SJCRH30 (cell line): ENCODE data around the gene ATP10B. TPM values are rescaled to one million over a fixed set of nuclear protein-coding genes. Genes with fewer than 3 reads are reported as not detected.
"Not testable (repeated sequence)": the region's sequence is repeated elsewhere in the genome, so short reads cannot be mapped to it uniquely, and the experiment has no call there.

Experiments used
- DNase-seq, 2 experiments: peaks; one replicate each; pipeline ENCODE4 v3.0.0-alpha.2; 2015 to 2020
- H3K27ac ChIP-seq: fragments of 250-450 bp; sonication (Bioruptor Pico); 2 replicates; pipeline ENCODE4 v1.5.1; 2020; ENCODE audit warnings: mild to moderate bottlenecking, moderate library complexity
- H3K27me3 ChIP-seq: fragments of 250-450 bp; sonication (Bioruptor Pico); 2 replicates; pipeline ENCODE4 v1.5.1; 2020; ENCODE audit warnings: mild to moderate bottlenecking, moderate library complexity
- H3K36me3 ChIP-seq: fragments of 250-450 bp; sonication (Bioruptor Pico); 2 replicates; pipeline ENCODE4 v1.5.1; 2020; ENCODE audit warnings: mild to moderate bottlenecking, moderate library complexity
- H3K4me1 ChIP-seq: fragments of 250-450 bp; sonication (Bioruptor Pico); 2 replicates; pipeline ENCODE4 v1.5.1; 2020; ENCODE audit warnings: mild to moderate bottlenecking, moderate library complexity
- H3K4me3 ChIP-seq: fragments of 250-450 bp; sonication (Bioruptor Pico); 2 replicates; pipeline ENCODE4 v1.5.1; 2020; ENCODE audit warnings: mild to moderate bottlenecking, moderate library complexity
- H3K9me3 ChIP-seq: fragments of 250-450 bp; sonication (Bioruptor Pico); replicated peaks from 2 replicates; pipeline ENCODE4 v1.5.1; 2020; ENCODE audit warnings: mild to moderate bottlenecking, moderate library complexity
- total RNA-seq: library from RNA; depleted of rRNA; stranded (reverse); fragments of >200 nt; shearing (Covaris generic); gene quantifications from 2 replicates; pipeline ENCODE4 v1.2.3, GENCODE V29; 2014; rRNA removed

The ATP10B gene, protein sequence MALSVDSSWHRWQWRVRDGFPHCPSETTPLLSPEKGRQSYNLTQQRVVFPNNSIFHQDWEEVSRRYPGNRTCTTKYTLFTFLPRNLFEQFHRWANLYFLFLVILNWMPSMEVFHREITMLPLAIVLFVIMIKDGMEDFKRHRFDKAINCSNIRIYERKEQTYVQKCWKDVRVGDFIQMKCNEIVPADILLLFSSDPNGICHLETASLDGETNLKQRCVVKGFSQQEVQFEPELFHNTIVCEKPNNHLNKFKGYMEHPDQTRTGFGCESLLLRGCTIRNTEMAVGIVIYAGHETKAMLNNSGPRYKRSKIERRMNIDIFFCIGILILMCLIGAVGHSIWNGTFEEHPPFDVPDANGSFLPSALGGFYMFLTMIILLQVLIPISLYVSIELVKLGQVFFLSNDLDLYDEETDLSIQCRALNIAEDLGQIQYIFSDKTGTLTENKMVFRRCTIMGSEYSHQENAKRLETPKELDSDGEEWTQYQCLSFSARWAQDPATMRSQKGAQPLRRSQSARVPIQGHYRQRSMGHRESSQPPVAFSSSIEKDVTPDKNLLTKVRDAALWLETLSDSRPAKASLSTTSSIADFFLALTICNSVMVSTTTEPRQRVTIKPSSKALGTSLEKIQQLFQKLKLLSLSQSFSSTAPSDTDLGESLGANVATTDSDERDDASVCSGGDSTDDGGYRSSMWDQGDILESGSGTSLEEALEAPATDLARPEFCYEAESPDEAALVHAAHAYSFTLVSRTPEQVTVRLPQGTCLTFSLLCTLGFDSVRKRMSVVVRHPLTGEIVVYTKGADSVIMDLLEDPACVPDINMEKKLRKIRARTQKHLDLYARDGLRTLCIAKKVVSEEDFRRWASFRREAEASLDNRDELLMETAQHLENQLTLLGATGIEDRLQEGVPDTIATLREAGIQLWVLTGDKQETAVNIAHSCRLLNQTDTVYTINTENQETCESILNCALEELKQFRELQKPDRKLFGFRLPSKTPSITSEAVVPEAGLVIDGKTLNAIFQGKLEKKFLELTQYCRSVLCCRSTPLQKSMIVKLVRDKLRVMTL (N-terminal part only)
- total RNA-seq = not detected in 2 replicates

DNA sequence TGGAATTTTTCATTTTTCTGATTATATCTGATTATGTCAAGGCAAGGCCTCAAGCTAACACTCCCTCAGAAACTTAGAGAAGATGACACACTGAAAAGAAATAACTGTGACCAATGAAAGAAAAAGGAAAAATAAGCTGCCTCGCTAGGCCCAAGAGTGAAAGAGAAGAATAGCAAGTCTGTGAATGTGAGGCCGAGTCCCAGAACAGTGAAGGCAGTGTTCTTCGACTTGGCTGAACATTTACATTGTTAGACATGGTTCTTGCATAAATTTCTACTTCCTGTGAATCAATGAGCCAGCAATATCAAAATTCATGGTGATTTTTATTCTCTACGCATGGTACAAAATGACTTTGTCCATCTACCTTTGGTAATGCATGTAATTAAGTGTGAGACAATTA, at the start of gene ATP10B:
Gene ATP10B, minus strand, starts transcription at position 163 of the 400 bp plus-strand sequence. CDS start 164,137 bp downstream, outside the sequence.
- H3K36me3 ChIP-seq = no peaks in the 10 kb centered on the region
- no peaks in the 10 kb centered on the region for H3K27me3 ChIP-seq
- no peak within 1 kb of the TSS for H3K4me3 ChIP-seq
- no peaks in the 10 kb centered on the region for H3K4me1 ChIP-seq
- no peak within 1 kb of the TSS for H3K27ac ChIP-seq
- H3K9me3 ChIP-seq = no peaks in the 10 kb centered on the region
- DNase-seq = no peak

DNA sequence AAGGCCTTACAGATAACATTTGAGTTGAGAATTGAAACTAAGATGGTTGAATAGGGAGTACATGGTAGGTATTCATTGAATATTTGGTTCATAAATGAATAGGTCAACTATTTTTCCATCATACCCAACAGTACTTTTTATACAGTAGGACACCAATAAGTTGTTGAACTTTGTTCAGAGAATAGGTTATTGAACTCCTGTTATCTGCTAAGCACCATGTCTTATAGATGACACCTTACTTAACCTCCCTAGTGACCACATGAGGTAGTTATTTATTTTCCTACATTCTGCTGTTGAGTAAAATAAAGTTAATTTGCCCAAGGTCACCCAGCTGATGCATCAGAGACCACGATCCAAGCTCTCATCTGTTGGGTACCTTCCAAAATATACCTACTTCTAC, 49.6 kb upstream of the ATP10B start:
- DNase-seq = no peak
- Histone ChIP-seq H3K4me1 (no peaks in the 10 kb centered on the region), H3K36me3 (no peaks in the 10 kb centered on the region), H3K9me3 (no peaks in the 10 kb centered on the region), H3K27ac (no peak overlapping the region), H3K27me3 (no peaks in the 10 kb centered on the region), H3K4me3 (no peak overlapping the region)

DNA sequence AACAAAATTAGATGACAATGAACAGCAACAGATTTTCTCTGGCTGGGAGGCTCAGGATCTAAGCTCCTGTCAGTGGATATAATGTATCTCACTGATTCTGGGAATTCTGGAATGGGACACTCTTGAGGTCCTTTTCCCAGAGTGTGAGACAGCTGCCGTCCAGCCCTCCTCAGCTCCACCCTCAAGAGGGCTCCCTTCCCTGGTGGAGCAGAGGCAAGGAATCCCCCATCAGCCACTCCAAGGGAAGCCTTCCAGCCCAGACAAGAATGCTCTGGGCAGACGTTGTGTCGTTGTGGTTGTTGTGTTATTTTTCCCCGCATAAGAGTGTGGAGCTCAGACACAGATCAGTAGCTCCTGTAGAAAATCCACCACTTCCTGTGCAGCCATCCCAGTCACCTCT, 47.7 kb upstream of the ATP10B start:
- Histone ChIP-seq H3K27me3 (no peaks in the 10 kb centered on the region), H3K4me1 (no peaks in the 10 kb centered on the region), H3K27ac (no peak overlapping the region), H3K36me3 (no peaks in the 10 kb centered on the region), H3K4me3 (no peak overlapping the region), H3K9me3 (no peaks in the 10 kb centered on the region)
- DNase-seq = no peak

DNA sequence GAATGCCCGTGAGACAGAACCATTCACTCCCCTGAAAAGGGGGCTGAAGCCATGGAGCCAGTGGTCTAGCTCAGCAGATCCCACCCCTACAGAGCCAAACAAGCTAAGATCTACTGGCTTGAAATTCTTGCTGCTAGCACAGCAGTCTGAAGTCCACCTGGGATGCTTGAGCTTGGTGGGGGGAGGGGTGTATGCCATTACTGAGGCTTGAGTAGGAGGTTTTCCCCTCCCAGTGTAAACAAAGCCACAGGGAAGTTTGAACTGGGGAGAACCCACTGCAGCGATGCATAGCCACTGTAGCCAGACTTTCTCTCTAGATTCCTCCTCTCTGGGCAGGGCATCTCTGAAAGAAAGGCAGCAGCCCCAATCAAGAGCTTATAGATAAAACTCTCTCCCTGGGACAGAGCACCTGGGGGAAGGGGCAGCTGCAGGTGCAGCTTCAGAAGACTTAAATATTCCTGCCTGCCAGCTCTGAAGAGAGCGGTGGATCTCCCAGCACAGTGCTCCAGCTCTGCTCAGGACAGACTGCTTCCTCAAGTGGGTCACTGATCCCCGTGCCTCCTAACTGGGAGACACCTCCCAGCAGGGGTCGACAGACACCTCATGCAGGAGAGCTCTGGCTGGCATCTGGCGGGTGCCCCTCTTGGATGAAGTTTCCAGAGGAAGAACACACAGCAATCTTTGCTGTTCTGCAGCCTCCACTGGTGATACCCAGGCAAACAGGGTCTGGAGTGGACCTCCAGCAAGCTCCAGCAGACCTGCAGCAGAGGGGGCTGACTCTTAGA, 41.4 kb upstream of the ATP10B start:
- H3K4me3 ChIP-seq, H3K36me3 ChIP-seq, DNase-seq, H3K4me1 ChIP-seq, H3K27me3 ChIP-seq, H3K9me3 ChIP-seq, H3K27ac ChIP-seq: not testable (repeated sequence)

DNA sequence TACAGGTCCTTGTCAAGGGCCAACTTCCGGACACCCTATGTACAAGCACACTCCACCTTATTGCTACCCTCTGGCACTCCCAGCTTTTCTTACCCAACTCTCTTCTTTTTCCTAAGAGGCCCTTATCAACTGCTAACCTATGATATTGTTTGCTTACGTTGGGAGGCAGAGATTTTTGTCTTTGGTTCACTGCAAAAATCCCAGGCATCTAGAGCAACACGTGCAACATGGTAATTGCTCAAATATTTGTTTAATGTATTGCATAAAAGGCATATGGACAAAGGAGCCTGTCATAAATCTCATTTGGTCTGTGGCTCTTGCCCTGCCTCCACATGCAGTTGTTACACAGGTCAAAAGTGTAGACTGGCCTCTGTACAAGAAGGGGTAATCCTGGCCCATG, 35.8 kb upstream of the ATP10B start:
- H3K9me3 ChIP-seq = no peaks in the 10 kb centered on the region
- DNase-seq = no peak
- no peaks in the 10 kb centered on the region for H3K4me1 ChIP-seq
- no peaks in the 10 kb centered on the region; the same call in 1 of the 2 replicates for H3K27me3 ChIP-seq
- H3K4me3 ChIP-seq = no peak overlapping the region
- no peak overlapping the region for H3K27ac ChIP-seq
- no peaks in the 10 kb centered on the region for H3K36me3 ChIP-seq

DNA sequence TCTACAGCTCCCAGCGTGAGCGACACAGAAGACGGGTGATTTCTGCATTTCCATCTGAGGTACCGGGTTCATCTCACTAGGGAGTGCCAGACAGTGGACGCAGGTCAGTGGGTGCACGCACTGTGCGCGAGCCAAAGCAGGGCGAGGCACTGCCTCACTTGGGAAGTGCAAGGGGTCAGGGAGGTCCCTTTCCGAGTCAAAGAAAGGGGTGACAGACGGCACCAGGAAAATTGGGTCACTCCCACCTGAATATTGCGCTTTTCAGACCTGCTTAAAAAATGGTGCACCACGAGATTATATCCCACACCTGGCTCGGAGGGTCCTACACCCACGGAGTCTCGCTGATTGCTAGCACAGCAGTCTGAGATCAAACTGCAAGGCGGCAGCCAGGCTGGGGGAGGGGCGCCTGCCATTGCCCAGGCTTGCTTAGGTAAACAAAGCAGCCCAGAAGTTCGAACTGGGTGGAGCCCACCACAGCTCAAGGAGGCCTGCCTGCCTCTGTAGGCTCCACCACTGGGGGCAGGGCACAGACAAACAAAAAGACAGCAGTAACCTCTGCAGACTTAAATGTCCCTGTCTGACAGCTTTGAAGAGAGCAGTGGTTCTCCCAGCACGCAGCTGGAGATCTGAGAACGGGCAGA, 21.7 kb upstream of the ATP10B start:
- H3K9me3 ChIP-seq, H3K4me3 ChIP-seq, H3K36me3 ChIP-seq, H3K27ac ChIP-seq, H3K4me1 ChIP-seq, DNase-seq, H3K27me3 ChIP-seq: not testable (repeated sequence)

DNA sequence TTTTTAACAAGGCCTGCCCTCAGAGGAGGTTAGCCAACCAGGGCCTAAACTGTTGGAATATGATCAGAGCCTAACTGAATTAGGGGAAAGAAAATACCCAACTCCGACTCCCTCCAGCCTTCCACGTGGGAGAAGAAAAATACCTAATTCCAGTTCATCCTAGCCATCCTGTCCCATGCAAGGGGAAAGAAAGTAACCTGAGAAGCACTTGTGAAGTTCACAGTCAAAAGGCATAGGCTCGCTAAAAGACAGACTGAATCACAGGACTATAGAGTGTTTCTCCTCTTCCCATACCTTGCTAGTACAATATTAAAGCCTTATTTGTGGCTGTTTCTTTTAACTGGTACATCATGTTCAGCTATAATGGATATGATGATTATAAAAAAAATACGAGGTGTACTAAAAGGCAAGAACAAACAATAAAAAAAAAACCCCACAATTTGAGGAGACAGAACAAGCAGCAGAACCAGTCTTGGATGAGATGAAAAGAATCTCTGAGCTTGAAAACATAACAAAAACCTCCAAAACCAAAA, 18.0 kb upstream of the ATP10B start:
- Histone ChIP-seq H3K27me3 (no peaks in the 10 kb centered on the region), H3K4me1 (no peaks in the 10 kb centered on the region), H3K27ac (no peak overlapping the region), H3K4me3 (no peak overlapping the region), H3K36me3 (no peaks in the 10 kb centered on the region), H3K9me3 (no peaks in the 10 kb centered on the region)
- DNase-seq = no peak

DNA sequence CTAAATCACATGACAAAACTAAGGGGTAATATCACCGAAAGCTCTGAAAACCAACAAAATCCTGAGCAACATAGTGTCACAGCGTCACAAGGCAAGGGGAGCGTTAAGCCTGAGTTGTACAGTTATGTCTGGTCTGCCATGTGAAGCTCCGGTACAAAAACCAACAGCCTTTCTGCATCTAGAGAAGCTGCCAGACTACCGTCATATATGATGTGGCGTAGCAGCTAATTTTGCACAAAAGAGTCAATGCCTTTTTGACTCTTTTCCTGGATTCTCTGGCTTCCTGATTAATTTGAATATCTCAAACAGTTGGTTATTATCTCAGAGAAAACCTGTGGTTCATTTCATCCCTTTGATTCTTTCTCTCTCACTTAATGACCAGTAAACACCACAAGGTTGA, 16.0 kb upstream of the ATP10B start:
- Histone ChIP-seq H3K9me3 (no peaks in the 10 kb centered on the region), H3K27ac (no peak overlapping the region), H3K27me3 (no peaks in the 10 kb centered on the region), H3K4me3 (no peak overlapping the region), H3K36me3 (no peaks in the 10 kb centered on the region), H3K4me1 (no peaks in the 10 kb centered on the region)
- no peak for DNase-seq

DNA sequence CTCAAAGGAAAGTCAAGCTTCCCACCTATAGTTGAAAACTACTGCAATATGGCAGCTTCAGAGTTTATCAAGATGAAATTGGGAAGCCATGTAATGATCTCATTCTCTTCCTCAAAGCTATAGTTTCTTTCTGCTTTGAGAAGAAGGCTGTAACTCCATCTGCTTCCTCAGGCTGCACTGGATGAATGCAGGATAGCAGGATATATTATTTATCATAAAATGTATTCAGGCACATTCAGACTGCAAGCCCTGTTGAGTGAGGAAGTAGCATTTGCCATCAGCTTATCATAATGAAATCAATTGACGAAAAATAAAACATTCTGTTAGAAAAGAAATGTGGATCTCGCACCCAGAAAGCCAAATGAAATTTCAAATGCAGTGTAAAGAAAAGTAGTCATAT, 560 bp downstream of the ATP10B start:
- Histone ChIP-seq H3K4me1 (no peaks in the 10 kb centered on the region), H3K36me3 (no peaks in the 10 kb centered on the region), H3K27me3 (no peaks in the 10 kb centered on the region), H3K4me3 (no peak overlapping the region), H3K27ac (no peak overlapping the region), H3K9me3 (no peaks in the 10 kb centered on the region)
- no peak for DNase-seq

DNA sequence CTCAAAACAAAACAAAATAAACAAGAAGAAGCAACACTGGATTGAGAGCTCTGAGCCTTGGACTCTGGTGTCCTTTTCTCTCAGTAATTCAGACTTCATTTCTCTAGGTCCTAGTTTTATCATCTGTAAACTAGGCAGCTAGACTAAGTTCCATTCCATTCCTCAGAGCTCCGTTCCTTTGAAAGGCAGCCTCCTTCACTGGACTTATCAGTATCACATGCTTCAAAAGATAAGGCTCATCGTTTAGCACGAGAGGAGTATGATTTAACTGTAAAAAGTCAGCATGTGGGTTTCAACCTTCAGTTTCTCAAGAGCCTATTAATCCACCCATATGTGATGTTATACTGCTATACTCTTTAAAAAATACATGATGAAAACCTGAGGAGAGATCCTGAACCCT, 1.6 kb downstream of the ATP10B start:
- no peaks in the 10 kb centered on the region for H3K4me1 ChIP-seq
- H3K4me3 ChIP-seq = no peak overlapping the region
- no peak overlapping the region for H3K27ac ChIP-seq
- H3K27me3 ChIP-seq = no peaks in the 10 kb centered on the region
- no peak for DNase-seq
- H3K36me3 ChIP-seq = no peaks in the 10 kb centered on the region
- H3K9me3 ChIP-seq = no peaks in the 10 kb centered on the region

DNA sequence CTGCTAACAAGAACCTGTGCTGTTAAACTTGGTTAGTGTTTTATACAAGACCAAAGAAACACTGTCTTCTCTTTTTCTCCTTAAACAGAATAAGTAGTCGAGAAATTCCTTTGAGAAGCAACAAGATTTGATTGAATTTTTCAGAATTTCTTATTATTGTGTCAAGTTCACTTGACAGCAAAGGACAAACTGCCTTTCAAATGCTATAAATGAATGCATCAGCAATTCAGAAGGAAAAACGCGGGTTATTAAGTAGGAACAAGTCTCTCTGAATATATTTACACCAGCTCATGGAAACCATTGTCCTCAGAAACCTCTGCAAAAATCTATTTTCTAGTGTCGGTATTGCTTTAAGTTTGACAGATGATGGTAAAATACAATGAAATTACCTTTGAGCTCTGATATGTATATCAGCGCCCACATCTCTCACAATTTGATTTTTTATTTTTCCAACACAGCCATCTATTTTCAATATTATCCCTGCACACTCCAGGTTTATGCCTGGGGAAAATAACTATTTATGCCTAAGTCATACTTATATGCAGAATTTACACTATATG, 4.4 kb downstream of the ATP10B start:
- Histone ChIP-seq H3K9me3 (no peaks in the 10 kb centered on the region), H3K27me3 (no peaks in the 10 kb centered on the region), H3K4me1 (no peaks in the 10 kb centered on the region), H3K36me3 (no peaks in the 10 kb centered on the region), H3K4me3 (no peak overlapping the region), H3K27ac (no peak overlapping the region)
- no peak for DNase-seq

DNA sequence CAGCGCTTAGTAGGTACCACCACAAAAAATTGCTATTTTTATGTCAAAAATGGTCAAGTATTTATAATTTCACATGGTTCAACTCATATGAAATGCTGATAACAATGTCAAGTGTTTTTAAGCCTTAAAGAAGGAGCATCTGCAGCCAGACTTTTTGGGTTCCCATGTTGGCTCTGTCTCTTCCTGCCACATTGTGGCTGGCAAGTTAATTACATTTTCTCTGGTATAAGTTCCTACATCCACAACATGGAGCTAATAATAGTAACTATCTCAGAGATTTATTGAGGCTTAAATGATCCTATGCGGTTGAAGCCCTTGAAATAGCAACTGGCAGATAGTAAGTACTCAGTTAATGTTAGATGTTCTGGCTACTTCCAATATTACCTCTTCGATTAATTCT, 5.4 kb downstream of the ATP10B start:
- no peaks in the 10 kb centered on the region for H3K9me3 ChIP-seq
- no peak for DNase-seq
- no peak overlapping the region for H3K27ac ChIP-seq
- no peaks in the 10 kb centered on the region for H3K27me3 ChIP-seq
- H3K4me1 ChIP-seq = no peaks in the 10 kb centered on the region
- no peak overlapping the region for H3K4me3 ChIP-seq
- H3K36me3 ChIP-seq = no peaks in the 10 kb centered on the region

DNA sequence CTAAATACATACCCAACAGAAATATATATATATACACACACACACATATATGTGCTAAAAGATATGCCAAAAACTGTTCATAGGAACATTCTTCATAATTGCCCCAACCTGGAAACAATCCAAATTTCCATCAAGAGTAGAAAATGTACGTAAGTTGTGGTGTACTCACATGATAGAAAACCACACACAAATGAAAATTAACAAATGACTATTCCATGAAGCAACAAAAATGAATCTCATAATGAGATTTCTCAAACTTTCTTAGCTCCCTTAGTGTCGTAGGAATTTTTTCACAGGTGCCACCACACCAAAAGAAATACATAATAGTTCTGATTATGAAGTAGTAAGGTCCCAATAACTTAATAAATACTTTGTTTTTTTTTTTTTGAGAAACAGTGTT, 7.8 kb downstream of the ATP10B start:
- Histone ChIP-seq H3K9me3 (no peaks in the 10 kb centered on the region), H3K36me3 (no peaks in the 10 kb centered on the region), H3K4me3 (no peak overlapping the region), H3K4me1 (no peaks in the 10 kb centered on the region), H3K27me3 (no peaks in the 10 kb centered on the region), H3K27ac (no peak overlapping the region)
- no peak for DNase-seq

DNA sequence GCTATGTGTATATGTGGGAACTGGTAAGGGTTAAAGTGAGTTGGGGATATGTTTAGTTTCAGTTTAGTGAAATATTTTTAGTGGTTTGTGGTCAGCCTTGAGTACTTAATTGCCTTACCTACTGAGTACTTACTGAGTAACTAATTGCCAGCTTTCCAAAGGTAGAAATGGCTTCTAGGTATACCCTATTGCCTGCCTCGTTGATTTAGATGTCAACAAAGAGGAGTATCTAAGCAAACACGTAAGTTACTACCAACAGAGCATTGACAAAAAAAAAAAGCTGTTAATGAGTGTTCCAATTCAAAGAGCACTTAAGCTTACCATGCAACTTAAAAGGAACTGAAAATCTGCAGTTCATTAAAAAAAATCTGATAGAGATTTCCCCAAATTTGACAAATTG, 8.8 kb downstream of the ATP10B start:
- H3K4me1 ChIP-seq = no peaks in the 10 kb centered on the region
- no peak overlapping the region for H3K27ac ChIP-seq
- no peak overlapping the region for H3K4me3 ChIP-seq
- no peak for DNase-seq
- no peaks in the 10 kb centered on the region for H3K36me3 ChIP-seq
- no peaks in the 10 kb centered on the region for H3K27me3 ChIP-seq
- no peaks in the 10 kb centered on the region for H3K9me3 ChIP-seq
